B cell (primary cell): Measurements from ENCODE around the gene RGS6. TPM values are rescaled to one million over a fixed set of nuclear protein-coding genes. Genes with fewer than 3 reads are reported as not detected.

Source experiments
- ATAC-seq: fragments of 200-7000 bp; cut with Tn5 transposase; one replicate; pipeline ENCODE4 v1.10.0; 2021; ENCODE audit warnings: low read depth, mild to moderate bottlenecking, moderate number of reproducible peaks, moderate library complexity
- CTCF ChIA-PET: fragments of 350-600 bp; sonication (Branson Sonifier 250); formaldehyde crosslinking; loops from one replicate; lab custom pipeline; 2021; ENCODE audit warnings: antibody characterized with exemption, inconsistent platforms; lab: Charles Lee
- POLR2A ChIA-PET: fragments of 350-600 bp; sonication (Branson Sonifier 250); formaldehyde crosslinking; loops from one replicate; lab custom pipeline; 2021; ENCODE audit warnings: antibody characterized with exemption; lab: Charles Lee
- DNase-seq: peaks from one replicate; pipeline ENCODE4 v3.0.0; 2013
- H2AFZ ChIP-seq: 2 replicates; pipeline ENCODE4 v1.6.1; 2012; ENCODE audit warnings: mild to moderate bottlenecking, low read depth, low read length; ENCODE audit not compliant: insufficient read depth, poor library complexity, severe bottlenecking
- H3K27ac ChIP-seq, 2 donors: 1 replicate in 1 of 2; 2 replicates in 1 of 2; pipeline ENCODE4 v1.5.1; 2012 to 2013; ENCODE audit warnings: low read length in 2 of 2, mild to moderate bottlenecking in 2 of 2, moderate library complexity in 1 of 2
- H3K27me3 ChIP-seq, 4 experiments: fragments of 200-600 bp in 1 of 4; sonication (generic) in 1 of 4; replicated peaks in 1 of 4; 1 replicate in 2 of 4; 2 replicates in 2 of 4; pipeline versions ENCODE4 v1.6.1 to v1.7.0; 2013 to 2016; ENCODE audit warnings: low read length in 3 of 4, mild to moderate bottlenecking in 2 of 4, mixed read lengths in 1 of 4, moderate library complexity in 1 of 4; ENCODE audit not compliant: insufficient read depth in 4 of 4, control insufficient read depth in 3 of 4; ENCODE audit errors: control extremely low read depth in 1 of 4
- H3K36me3 ChIP-seq, 2 experiments: replicated peaks in 1 of 2; 1 replicate in 1 of 2; 2 replicates in 1 of 2; pipeline versions ENCODE4 v1.6.1 to v1.7.1; 2013; ENCODE audit warnings: low read length in 1 of 2; ENCODE audit not compliant: insufficient read depth in 2 of 2, control insufficient read depth in 1 of 2; ENCODE audit errors: control extremely low read depth in 1 of 2, extremely low read depth in 1 of 2
- H3K4me1 ChIP-seq, 2 donors: fragments of 200-600 bp in 1 of 2; sonication (generic) in 1 of 2; 1 replicate in 1 of 2; 2 replicates in 1 of 2; pipeline versions ENCODE4 v1.5.1 to v1.6.1; 2013 to 2017; ENCODE audit warnings: low read length in 2 of 2; ENCODE audit not compliant: control insufficient read depth in 2 of 2, insufficient read depth in 2 of 2
- H3K4me2 ChIP-seq: replicated peaks from 2 replicates; pipeline ENCODE3; 2012; ENCODE audit warnings: mild to moderate bottlenecking, low read depth, low read length; ENCODE audit not compliant: poor library complexity, severe bottlenecking
- H3K4me3 ChIP-seq, 5 experiments: fragments of 200-600 bp in 1 of 5; sonication (generic) in 1 of 5; 1 replicate in 3 of 5; 2 replicates in 2 of 5; pipeline versions ENCODE4 v1.5.1 to v1.7.0; 2011 to 2016; ENCODE audit warnings: low read length in 4 of 5, mild to moderate bottlenecking in 4 of 5, low read depth in 2 of 5, control low read depth in 1 of 5, moderate library complexity in 1 of 5; ENCODE audit not compliant: insufficient read depth in 1 of 5; ENCODE audit errors: control extremely low read depth in 1 of 5, extremely low read depth in 1 of 5
- H3K79me2 ChIP-seq: fragments of 200-600 bp; sonication (generic); one replicate; pipeline ENCODE4 v1.6.0; 2016; ENCODE audit warnings: low read length; ENCODE audit not compliant: control insufficient read depth, insufficient read depth
- H3K9ac ChIP-seq: fragments of 200-600 bp; sonication (generic); 2 replicates; pipeline ENCODE4 v1.6.1; 2017; ENCODE audit warnings: mild to moderate bottlenecking, low read length, moderate library complexity
- H3K9me3 ChIP-seq, 3 donors: one replicate each; pipeline versions ENCODE4 v1.6.1 to v1.7.1; 2013; ENCODE audit warnings: low read length in 2 of 3; ENCODE audit not compliant: control insufficient read depth in 2 of 3, insufficient read depth in 1 of 3; ENCODE audit errors: control extremely low read depth in 1 of 3
- H4K20me1 ChIP-seq: 2 replicates; pipeline ENCODE4 v1.6.0; 2012; ENCODE audit warnings: mild to moderate bottlenecking, low read length; ENCODE audit not compliant: insufficient read depth, control insufficient read depth, poor library complexity, severe bottlenecking
- H3K27ac Mint-ChIP-seq: one replicate; pipeline ENCODE4 v1.8.0; 2021; ENCODE audit warnings: mixed read lengths
- H3K27me3 Mint-ChIP-seq: one replicate; pipeline ENCODE4 v1.8.0; 2021; ENCODE audit warnings: mixed read lengths
- H3K4me1 Mint-ChIP-seq: one replicate; pipeline ENCODE4 v1.8.0; 2021; ENCODE audit warnings: mixed read lengths
- H3K4me3 Mint-ChIP-seq: one replicate; pipeline ENCODE4 v1.8.0; 2021; ENCODE audit warnings: mixed read lengths
- H3K9me3 Mint-ChIP-seq: one replicate; pipeline ENCODE4 v1.8.0; 2022; ENCODE audit warnings: mixed read lengths; ENCODE audit not compliant: insufficient read depth
- EZH2 ChIP-seq: IDR thresholded peaks from 2 replicates; pipeline ENCODE4 v1.6.1; 2012; ENCODE audit warnings: borderline replicate concordance, low read depth, mild to moderate bottlenecking, moderate library complexity, low read length; ENCODE audit not compliant: insufficient read depth, poor library complexity, severe bottlenecking
- WGBS: methylation state at CpG from one replicate; pipeline ENCODE4 v1.1.5; 2013; ENCODE audit warnings: missing lambda C conversion rate; ENCODE audit not compliant: insufficient coverage; 5-methylcytosine and 5-hydroxymethylcytosine counted together
- intact Hi-C: fragments of 100-400 bp; cut with micrococcal nuclease; formaldehyde crosslinking; loops from one replicate; pipeline ENCODE4 v1.10.0; 2022
- polyA plus RNA-seq: library from polyadenylated mRNA; depleted of rRNA; stranded (reverse); fragments of >200 nt; gene quantifications from 2 replicates; pipeline ENCODE4 v1.2.3, GENCODE V29; 2012
- total RNA-seq, 2 donors: library from RNA; stranded (reverse); fragments of 120-200 nt in 1 of 2; gene quantifications; 1 replicate in 1 of 2; 2 replicates in 1 of 2; pipeline versions ENCODE4 v1.2.3 to v1.2.4, GENCODE V29; 2013 to 2022
- TF ChIP-seq, protein P1 (sequence below): fragments of 200-600 bp; IDR thresholded peaks from one replicate; pipeline ENCODE4 v1.8.0; 2022; ENCODE audit warnings: antibody characterized with exemption, mild to moderate bottlenecking

RGS6 gene
- total and polyA plus RNA-seq, 2 donors (not counting 1 experiment from before 2014, with no cell fraction given): 0.07 TPM; not detected in 1

DNA sequence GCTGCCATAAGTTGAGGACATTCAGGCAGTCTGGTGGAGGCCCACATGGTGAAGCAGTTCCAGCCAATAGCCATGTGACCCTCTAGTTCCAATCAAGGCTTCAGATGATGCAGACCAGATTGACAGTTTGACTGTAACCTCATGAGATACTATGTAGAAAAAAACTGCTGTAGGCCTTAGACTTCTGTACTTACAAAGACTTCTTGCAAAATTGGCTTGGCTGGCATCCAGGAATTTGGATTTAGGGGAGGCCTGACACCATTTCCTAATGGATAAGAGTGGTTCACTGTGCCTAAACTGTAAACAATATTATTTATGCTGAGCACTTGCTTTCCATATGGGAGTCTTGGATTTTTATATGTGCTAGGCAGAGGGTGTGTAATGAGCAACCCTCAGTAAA lies 76.4 kb downstream of the RGS6 start:
- intact Hi-C loops: no loop called here
- Histone ChIP-seq H3K36me3 (no peaks in the 10 kb centered on the region), H3K27ac (no peak overlapping the region), H2AFZ (no peak overlapping the region), H3K4me1 (no peaks in the 10 kb centered on the region), H4K20me1 (no peaks in the 10 kb centered on the region), H3K9ac (no peak overlapping the region), H3K79me2 (no peaks in the 10 kb centered on the region), H3K27me3 (peaks cover 0 to 3% (median 0%) of the 10 kb centered on the region in 4 experiments), H3K4me3 (no peak overlapping the region), H3K9me3 (no peaks in the 10 kb centered on the region), H3K4me2 (no peak overlapping the region)
- ChIA-PET POLR2A (no interaction called here), CTCF (no interaction called here)
- DNase-seq: no peak
- no peak overlapping the region for H3K27ac Mint-ChIP-seq
- no peak for ATAC-seq
- H3K4me1 Mint-ChIP-seq: no peaks in the 10 kb centered on the region
- no peaks in the 10 kb centered on the region for H3K9me3 Mint-ChIP-seq
- H3K27me3 Mint-ChIP-seq: no peaks in the 10 kb centered on the region
- TF ChIP-seq, protein P1, sequence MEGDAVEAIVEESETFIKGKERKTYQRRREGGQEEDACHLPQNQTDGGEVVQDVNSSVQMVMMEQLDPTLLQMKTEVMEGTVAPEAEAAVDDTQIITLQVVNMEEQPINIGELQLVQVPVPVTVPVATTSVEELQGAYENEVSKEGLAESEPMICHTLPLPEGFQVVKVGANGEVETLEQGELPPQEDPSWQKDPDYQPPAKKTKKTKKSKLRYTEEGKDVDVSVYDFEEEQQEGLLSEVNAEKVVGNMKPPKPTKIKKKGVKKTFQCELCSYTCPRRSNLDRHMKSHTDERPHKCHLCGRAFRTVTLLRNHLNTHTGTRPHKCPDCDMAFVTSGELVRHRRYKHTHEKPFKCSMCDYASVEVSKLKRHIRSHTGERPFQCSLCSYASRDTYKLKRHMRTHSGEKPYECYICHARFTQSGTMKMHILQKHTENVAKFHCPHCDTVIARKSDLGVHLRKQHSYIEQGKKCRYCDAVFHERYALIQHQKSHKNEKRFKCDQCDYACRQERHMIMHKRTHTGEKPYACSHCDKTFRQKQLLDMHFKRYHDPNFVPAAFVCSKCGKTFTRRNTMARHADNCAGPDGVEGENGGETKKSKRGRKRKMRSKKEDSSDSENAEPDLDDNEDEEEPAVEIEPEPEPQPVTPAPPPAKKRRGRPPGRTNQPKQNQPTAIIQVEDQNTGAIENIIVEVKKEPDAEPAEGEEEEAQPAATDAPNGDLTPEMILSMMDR: no peak
- no peak for TF ChIP-seq EZH2
- H3K4me3 Mint-ChIP-seq: no peak overlapping the region

DNA sequence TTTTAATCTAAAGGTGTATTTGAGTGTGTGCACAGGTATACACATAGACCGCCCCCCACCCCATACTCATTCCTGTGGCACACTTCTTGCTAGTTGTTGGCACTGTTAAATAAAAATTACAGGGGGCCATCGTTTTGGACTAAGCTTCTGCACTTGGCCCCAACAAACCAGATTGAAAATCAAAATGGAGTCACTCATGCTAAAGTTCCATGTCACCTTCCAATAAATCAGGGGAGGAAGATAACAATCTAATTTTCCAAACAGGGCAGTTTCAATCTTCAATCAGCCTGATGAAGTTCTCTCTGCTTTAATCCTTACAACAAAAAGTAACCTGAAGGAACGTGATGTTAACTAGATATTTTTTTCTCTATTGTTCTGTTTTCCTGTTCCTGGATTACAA lies 78.2 kb downstream of the RGS6 start:
- Histone ChIP-seq H3K27ac (no peak overlapping the region), H3K79me2 (no peaks in the 10 kb centered on the region), H3K9ac (no peak overlapping the region), H3K4me1 (no peaks in the 10 kb centered on the region), H2AFZ (no peak overlapping the region), H3K36me3 (no peaks in the 10 kb centered on the region), H3K27me3 (no peaks in the 10 kb centered on the region), H3K4me3 (no peak overlapping the region), H3K4me2 (no peak overlapping the region), H3K9me3 (no peaks in the 10 kb centered on the region), H4K20me1 (no peaks in the 10 kb centered on the region)
- no peak for TF ChIP-seq EZH2
- TF ChIP-seq, protein P1: no peak
- no peaks in the 10 kb centered on the region for H3K4me1 Mint-ChIP-seq
- H3K27ac Mint-ChIP-seq: no peak overlapping the region
- CTCF ChIA-PET: interaction anchor here (1.1 to 1.2 kb wide), 2 partner anchors 12 to 14 kb away, joined by 3 to 4 read pairs; no protein-coding TSS in a partner anchor
- no peaks in the 10 kb centered on the region for H3K9me3 Mint-ChIP-seq
- DNase-seq (no peak), ATAC-seq (no peak)
- H3K27me3 Mint-ChIP-seq: no peaks in the 10 kb centered on the region
- WGBS: no CpG with 5 or more reads among the region's 3 CpGs
- intact Hi-C loops: no loop called here
- H3K4me3 Mint-ChIP-seq: no peak overlapping the region
- POLR2A ChIA-PET: no interaction called here
